Suprapubic skin (tissue), 4 donors: ENCODE results near the gene NCKAP5. TPM values are rescaled to one million over a fixed set of nuclear protein-coding genes. Genes with fewer than 3 reads are reported as not detected.

ENCODE experiments used
- DNase-seq, 2 donors: peaks; one replicate each; pipeline ENCODE4 v3.0.0-alpha.2; 2019; ENCODE audit warnings: low spot score in 2 of 2
- H3K27ac ChIP-seq: fragments of 200-600 bp; sonication (generic); one replicate; pipeline ENCODE4 v1.5.1; 2019
- H3K27me3 ChIP-seq: fragments of 200-600 bp; sonication (generic); one replicate; pipeline ENCODE4 v1.5.1; 2019
- H3K36me3 ChIP-seq: fragments of 200-600 bp; sonication (generic); one replicate; pipeline ENCODE4 v1.5.1; 2019
- H3K4me1 ChIP-seq: fragments of 200-600 bp; sonication (generic); one replicate; pipeline ENCODE4 v1.5.1; 2019
- H3K4me3 ChIP-seq: fragments of 200-600 bp; sonication (generic); one replicate; pipeline ENCODE4 v1.5.1; 2019; ENCODE audit warnings: mild to moderate bottlenecking
- H3K9me3 ChIP-seq: fragments of 200-600 bp; sonication (generic); one replicate; pipeline ENCODE4 v1.5.1; 2019
- EP300 ChIP-seq: sonication (generic); formaldehyde crosslinking; IDR thresholded peaks from one replicate; pipeline ENCODE4 v1.6.1; 2017; ENCODE audit warnings: antibody characterized with exemption
- POLR2A ChIP-seq, 2 donors: fragments of 450-650 bp; IDR thresholded peaks; one replicate each; pipeline ENCODE4 v1.6.1; 2017; ENCODE audit warnings: antibody characterized with exemption in 2 of 2, mild to moderate bottlenecking in 2 of 2, moderate library complexity in 2 of 2
- POLR2AphosphoS5 ChIP-seq, 3 donors: sonication (generic); formaldehyde crosslinking; IDR thresholded peaks; one replicate each; pipeline ENCODE4 v1.6.1; 2017; ENCODE audit warnings: antibody characterized with exemption in 3 of 3
- WGBS: methylation state at CpG from one replicate; pipeline ENCODE4 v1.1.5; 2018; 5-methylcytosine and 5-hydroxymethylcytosine counted together
- total RNA-seq, 4 donors: library from RNA; depleted of rRNA; stranded (reverse); fragments of >200 nt; gene quantifications; one replicate each; pipeline ENCODE4 v1.1.0, GENCODE V29; 2016
- TF ChIP-seq, protein P1 (sequence below), 2 donors: fragments of 200-600 bp in 1 of 2; fragments of 450-650 bp in 1 of 2; sonication (generic) in 1 of 2; IDR thresholded peaks; one replicate each; pipeline ENCODE4 v1.5.1; 2016 to 2019; ENCODE audit warnings: antibody characterized with exemption in 2 of 2, mild to moderate bottlenecking in 1 of 2, moderate library complexity in 1 of 2

The NCKAP5 gene
- total RNA-seq, 4 donors from 2014 or later = 2.8 to 6.4 (median 4.2) TPM

DNA sequence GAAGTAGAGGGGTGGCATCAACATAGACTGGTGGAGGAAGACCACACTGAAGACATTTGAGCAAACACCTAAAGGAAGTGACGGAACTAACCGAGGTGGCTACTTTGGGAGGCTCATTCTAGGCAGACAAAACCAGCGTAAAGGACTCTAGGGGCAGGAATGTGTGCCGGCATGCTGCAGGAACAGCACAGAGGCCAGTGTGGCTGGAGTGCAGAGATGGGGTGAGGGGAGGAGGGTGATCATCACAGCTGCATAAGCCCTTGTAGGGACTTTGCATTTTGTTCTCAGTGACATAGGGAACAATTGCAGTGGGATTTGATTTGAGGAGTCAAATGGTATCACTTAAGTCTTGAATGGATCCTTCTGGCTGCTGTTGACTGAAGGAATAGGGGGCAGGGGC, 253.5 kb downstream of the NCKAP5 start:
- Histone ChIP-seq H3K27ac (no peak overlapping the region), H3K9me3 (no peaks in the 10 kb centered on the region), H3K36me3 (no peaks in the 10 kb centered on the region), H3K4me1 (peaks cover 6% of the 10 kb centered on the region), H3K4me3 (no peak overlapping the region), H3K27me3 (no peaks in the 10 kb centered on the region)
- TF ChIP-seq EP300 (no peak), POLR2A (IDR thresholded peaks at IDR 0.05) (no peak), POLR2AphosphoS5 (IDR thresholded peaks at IDR 0.05) (no peak)
- TF ChIP-seq, protein P1, sequence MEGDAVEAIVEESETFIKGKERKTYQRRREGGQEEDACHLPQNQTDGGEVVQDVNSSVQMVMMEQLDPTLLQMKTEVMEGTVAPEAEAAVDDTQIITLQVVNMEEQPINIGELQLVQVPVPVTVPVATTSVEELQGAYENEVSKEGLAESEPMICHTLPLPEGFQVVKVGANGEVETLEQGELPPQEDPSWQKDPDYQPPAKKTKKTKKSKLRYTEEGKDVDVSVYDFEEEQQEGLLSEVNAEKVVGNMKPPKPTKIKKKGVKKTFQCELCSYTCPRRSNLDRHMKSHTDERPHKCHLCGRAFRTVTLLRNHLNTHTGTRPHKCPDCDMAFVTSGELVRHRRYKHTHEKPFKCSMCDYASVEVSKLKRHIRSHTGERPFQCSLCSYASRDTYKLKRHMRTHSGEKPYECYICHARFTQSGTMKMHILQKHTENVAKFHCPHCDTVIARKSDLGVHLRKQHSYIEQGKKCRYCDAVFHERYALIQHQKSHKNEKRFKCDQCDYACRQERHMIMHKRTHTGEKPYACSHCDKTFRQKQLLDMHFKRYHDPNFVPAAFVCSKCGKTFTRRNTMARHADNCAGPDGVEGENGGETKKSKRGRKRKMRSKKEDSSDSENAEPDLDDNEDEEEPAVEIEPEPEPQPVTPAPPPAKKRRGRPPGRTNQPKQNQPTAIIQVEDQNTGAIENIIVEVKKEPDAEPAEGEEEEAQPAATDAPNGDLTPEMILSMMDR (IDR thresholded peaks at IDR 0.05) = no peak
- WGBS = 86% methylated on average over 4 of the region's 4 CpGs
- no peak for DNase-seq

DNA sequence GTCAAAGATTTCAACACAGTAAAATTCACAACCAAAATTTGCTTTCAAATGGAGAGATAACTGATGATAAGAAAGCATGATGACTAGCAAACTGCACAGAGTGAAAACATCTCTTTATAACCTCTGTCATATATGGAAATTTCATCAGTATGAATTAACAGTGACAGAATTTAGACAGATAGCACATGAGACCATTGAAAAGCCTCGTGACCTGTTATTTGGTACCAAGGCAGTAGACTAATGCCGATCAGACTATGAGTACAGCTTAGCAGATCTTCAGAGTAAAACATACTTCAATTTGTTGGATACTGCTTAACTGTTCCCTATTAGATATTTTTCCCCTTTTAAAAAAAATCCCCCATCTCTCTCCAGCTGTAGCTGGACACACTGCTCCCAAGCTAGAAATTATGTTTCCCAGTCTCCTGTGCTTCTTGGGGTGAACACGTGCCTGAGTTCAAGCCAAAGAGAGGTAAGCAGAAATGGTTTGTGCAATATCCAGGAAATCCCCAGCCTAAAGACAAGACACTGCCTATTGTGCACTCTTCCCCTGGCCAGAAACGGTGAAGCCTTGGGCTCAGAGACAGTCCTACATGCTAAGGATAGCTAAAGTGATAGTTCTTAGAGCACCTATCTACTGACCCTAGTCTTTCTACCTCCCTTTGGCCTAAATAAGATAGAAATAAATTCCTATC, 256.1 kb downstream of the NCKAP5 start:
- H3K4me1 ChIP-seq = peaks cover 6% of the 10 kb centered on the region
- H3K27ac ChIP-seq = no peak overlapping the region
- DNase-seq = no peak
- TF ChIP-seq POLR2AphosphoS5 (IDR thresholded peaks at IDR 0.05) (no peak), POLR2A (IDR thresholded peaks at IDR 0.05) (no peak), EP300 (no peak)
- TF ChIP-seq, protein P1 (IDR thresholded peaks at IDR 0.05) = no peak
- H3K9me3 ChIP-seq = no peaks in the 10 kb centered on the region
- 60% methylated on average over 4 of the region's 4 CpGs for WGBS
- no peak overlapping the region for H3K4me3 ChIP-seq
- H3K36me3 ChIP-seq = no peaks in the 10 kb centered on the region
- H3K27me3 ChIP-seq = no peaks in the 10 kb centered on the region

DNA sequence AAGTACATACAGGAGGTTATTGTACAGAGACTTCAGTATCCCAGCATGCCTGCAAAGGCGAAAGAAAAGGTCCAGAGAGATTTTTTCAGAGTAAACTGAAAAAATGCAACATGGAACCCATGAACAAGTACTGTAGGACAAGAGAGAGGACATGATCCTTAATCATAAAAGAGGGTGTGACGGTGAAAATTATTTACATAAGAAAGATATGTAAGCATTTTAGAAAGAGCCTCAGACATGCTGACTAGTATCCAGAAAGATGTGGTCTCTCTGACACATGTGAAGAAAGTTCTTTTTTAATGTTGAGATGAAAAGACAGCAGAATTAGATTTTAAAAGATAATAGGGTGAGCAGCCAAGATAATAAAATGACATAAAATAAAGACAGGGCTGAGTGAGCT, 262.0 kb downstream of the NCKAP5 start:
- TF ChIP-seq, protein P1 (IDR thresholded peaks at IDR 0.05) = no peak
- TF ChIP-seq POLR2A (IDR thresholded peaks at IDR 0.05) (no peak), EP300 (no peak), POLR2AphosphoS5 (IDR thresholded peaks at IDR 0.05) (no peak)
- no peak for DNase-seq
- Histone ChIP-seq H3K27ac (no peak overlapping the region), H3K27me3 (no peaks in the 10 kb centered on the region), H3K4me1 (no peaks in the 10 kb centered on the region), H3K36me3 (no peaks in the 10 kb centered on the region), H3K4me3 (no peak overlapping the region), H3K9me3 (no peaks in the 10 kb centered on the region)
- WGBS = 90% methylated on average over 2 of the region's 2 CpGs

- no peak for DNase-seq
- Histone ChIP-seq H3K4me1 (no peaks in the 10 kb centered on the region), H3K27ac (no peak overlapping the region), H3K36me3 (no peaks in the 10 kb centered on the region), H3K4me3 (no peak overlapping the region), H3K27me3 (no peaks in the 10 kb centered on the region), H3K9me3 (no peaks in the 10 kb centered on the region)
- 70% methylated on average over 3 of the region's 3 CpGs for WGBS
- TF ChIP-seq POLR2A (IDR thresholded peaks at IDR 0.05) (no peak), POLR2AphosphoS5 (IDR thresholded peaks at IDR 0.05) (no peak), EP300 (no peak)
- TF ChIP-seq, protein P1 (IDR thresholded peaks at IDR 0.05) = no peak
Measured at GRCh38 chr2:133304344-133304743, 263.9 kb downstream of the NCKAP5 start.

DNA sequence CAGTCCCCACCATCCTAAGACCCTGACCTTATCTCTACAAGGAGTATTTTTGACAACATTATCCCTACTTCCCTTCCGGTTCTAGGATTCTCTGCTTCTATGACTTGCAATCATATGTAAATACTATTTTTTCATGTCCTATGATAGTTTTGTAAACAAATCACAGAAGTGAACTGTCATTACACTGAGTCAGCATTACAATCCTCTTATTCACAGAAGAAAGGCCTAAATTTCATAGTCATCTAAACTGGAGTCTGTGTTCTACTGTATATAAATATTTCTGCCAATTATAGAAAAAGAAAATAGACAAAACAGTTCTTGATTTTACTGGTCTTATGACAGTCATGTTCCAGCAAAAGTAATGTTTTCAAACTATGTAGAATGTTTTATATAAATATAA, 265.1 kb downstream of the NCKAP5 start:
- Histone ChIP-seq H3K36me3 (no peaks in the 10 kb centered on the region), H3K27me3 (no peaks in the 10 kb centered on the region), H3K4me3 (no peak overlapping the region), H3K4me1 (no peaks in the 10 kb centered on the region), H3K9me3 (no peaks in the 10 kb centered on the region), H3K27ac (no peak overlapping the region)
- TF ChIP-seq POLR2AphosphoS5 (IDR thresholded peaks at IDR 0.05) = no peak
- no peak for TF ChIP-seq EP300
- no peak for TF ChIP-seq POLR2A (IDR thresholded peaks at IDR 0.05)
- TF ChIP-seq, protein P1 (IDR thresholded peaks at IDR 0.05) = no peak
- WGBS = 90% methylated on average over 1 of the region's 1 CpG
- DNase-seq = no peak
